GM23338 (cell line): ENCODE results near the gene OGT. TPM values are rescaled to one million over a fixed set of nuclear protein-coding genes. Genes with fewer than 3 reads are reported as not detected.

Source experiments
- CREB1 ChIP-seq: fragments of 250-450 bp; sonication (Bioruptor Pico); IDR thresholded peaks from 2 replicates; pipeline ENCODE4 v1.5.0; 2020; ENCODE audit warnings: low read depth, mild to moderate bottlenecking, moderate library complexity
- EZH2phosphoT487 ChIP-seq: fragments of 200-600 bp; sonication (generic); IDR thresholded peaks from one replicate; pipeline ENCODE4 v1.8.1; 2018; ENCODE audit warnings: antibody characterized with exemption; ENCODE audit not compliant: unreplicated experiment
- STAT1 ChIP-seq: IDR thresholded peaks from one replicate; pipeline ENCODE4 v1.6.1; 2016; ENCODE audit warnings: antibody characterized with exemption; ENCODE audit not compliant: unreplicated experiment
- ZNF114 ChIP-seq: fragments of 250-450 bp; sonication (Bioruptor Pico); IDR thresholded peaks from 2 replicates; pipeline ENCODE4 v1.5.0; 2020; ENCODE audit warnings: mild to moderate bottlenecking, moderate library complexity
- polyA plus RNA-seq: library from polyadenylated mRNA; unstranded; fragments of >200 nt; fragmentation: Nextera tagmentation; extraction: Ambion mirVana; gene quantifications from 2 replicates; pipeline ENCODE4 v1.2.1, GENCODE V29; 2016
- total RNA-seq: library from RNA; depleted of rRNA; stranded (reverse); fragments of >200 nt; shearing (Covaris generic); gene quantifications from 2 replicates; pipeline ENCODE4 v1.2.3, GENCODE V29; 2014
- TF ChIP-seq, protein P1 (sequence below): IDR thresholded peaks from one replicate; pipeline ENCODE4 v1.6.1; 2018; ENCODE audit warnings: antibody characterized with exemption; ENCODE audit not compliant: unreplicated experiment
- TF ChIP-seq, protein P2 (sequence below): fragments of 250-450 bp; sonication (Bioruptor Pico); IDR thresholded peaks from 2 replicates; pipeline ENCODE4 v1.5.0; 2020; ENCODE audit warnings: mild to moderate bottlenecking, moderate library complexity

Gene OGT
- total and polyA plus RNA-seq, 2 experiments from 2014 or later: 43.3 to 163 TPM

DNA sequence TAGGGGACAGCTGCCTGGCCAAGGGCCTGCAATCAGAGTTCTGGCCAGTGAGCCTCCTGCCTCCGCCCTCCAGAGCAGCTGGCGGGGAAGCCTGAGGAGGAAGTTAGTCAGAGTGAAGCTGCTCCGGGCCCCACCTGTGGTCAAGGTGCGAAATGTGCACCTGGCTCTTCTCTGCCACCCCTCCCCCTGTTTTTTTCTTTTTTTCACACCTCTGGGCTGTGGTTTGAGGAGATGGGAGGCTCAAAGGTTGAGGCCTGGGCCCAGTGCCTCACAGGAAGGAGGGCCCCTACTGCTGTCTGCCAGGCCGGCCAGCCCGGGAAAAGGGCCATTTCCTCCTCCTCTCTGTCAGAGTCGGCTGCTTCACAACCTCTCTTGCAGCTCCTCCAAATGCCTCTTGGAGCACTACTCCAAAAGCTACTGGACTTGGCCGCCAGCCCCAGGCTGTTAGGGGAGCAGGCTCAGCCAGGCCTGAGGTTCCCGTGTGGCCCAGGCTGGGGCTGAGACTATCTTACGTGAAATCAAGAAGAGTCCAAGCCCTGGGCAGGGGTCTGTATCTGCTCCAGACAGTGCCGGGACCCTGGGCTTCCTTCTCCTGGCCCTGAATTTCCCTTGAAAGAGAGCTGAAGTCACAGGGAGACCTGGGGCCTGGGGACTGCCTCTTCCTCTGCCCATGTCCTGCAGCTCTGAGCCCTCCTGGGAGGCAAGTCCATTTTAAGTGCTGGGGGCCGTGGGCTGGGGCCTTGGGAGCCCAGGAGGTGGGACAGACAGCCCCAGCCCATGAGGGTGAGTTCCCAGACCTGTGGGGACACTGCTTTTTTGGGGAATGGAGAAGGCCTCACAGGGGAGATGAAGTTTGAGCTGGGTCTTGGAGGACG, 89.9 kb downstream of the OGT start (continued):
- TF ChIP-seq, protein P1, sequence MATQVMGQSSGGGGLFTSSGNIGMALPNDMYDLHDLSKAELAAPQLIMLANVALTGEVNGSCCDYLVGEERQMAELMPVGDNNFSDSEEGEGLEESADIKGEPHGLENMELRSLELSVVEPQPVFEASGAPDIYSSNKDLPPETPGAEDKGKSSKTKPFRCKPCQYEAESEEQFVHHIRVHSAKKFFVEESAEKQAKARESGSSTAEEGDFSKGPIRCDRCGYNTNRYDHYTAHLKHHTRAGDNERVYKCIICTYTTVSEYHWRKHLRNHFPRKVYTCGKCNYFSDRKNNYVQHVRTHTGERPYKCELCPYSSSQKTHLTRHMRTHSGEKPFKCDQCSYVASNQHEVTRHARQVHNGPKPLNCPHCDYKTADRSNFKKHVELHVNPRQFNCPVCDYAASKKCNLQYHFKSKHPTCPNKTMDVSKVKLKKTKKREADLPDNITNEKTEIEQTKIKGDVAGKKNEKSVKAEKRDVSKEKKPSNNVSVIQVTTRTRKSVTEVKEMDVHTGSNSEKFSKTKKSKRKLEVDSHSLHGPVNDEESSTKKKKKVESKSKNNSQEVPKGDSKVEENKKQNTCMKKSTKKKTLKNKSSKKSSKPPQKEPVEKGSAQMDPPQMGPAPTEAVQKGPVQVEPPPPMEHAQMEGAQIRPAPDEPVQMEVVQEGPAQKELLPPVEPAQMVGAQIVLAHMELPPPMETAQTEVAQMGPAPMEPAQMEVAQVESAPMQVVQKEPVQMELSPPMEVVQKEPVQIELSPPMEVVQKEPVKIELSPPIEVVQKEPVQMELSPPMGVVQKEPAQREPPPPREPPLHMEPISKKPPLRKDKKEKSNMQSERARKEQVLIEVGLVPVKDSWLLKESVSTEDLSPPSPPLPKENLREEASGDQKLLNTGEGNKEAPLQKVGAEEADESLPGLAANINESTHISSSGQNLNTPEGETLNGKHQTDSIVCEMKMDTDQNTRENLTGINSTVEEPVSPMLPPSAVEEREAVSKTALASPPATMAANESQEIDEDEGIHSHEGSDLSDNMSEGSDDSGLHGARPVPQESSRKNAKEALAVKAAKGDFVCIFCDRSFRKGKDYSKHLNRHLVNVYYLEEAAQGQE: no peak
- TF ChIP-seq, protein P2, sequence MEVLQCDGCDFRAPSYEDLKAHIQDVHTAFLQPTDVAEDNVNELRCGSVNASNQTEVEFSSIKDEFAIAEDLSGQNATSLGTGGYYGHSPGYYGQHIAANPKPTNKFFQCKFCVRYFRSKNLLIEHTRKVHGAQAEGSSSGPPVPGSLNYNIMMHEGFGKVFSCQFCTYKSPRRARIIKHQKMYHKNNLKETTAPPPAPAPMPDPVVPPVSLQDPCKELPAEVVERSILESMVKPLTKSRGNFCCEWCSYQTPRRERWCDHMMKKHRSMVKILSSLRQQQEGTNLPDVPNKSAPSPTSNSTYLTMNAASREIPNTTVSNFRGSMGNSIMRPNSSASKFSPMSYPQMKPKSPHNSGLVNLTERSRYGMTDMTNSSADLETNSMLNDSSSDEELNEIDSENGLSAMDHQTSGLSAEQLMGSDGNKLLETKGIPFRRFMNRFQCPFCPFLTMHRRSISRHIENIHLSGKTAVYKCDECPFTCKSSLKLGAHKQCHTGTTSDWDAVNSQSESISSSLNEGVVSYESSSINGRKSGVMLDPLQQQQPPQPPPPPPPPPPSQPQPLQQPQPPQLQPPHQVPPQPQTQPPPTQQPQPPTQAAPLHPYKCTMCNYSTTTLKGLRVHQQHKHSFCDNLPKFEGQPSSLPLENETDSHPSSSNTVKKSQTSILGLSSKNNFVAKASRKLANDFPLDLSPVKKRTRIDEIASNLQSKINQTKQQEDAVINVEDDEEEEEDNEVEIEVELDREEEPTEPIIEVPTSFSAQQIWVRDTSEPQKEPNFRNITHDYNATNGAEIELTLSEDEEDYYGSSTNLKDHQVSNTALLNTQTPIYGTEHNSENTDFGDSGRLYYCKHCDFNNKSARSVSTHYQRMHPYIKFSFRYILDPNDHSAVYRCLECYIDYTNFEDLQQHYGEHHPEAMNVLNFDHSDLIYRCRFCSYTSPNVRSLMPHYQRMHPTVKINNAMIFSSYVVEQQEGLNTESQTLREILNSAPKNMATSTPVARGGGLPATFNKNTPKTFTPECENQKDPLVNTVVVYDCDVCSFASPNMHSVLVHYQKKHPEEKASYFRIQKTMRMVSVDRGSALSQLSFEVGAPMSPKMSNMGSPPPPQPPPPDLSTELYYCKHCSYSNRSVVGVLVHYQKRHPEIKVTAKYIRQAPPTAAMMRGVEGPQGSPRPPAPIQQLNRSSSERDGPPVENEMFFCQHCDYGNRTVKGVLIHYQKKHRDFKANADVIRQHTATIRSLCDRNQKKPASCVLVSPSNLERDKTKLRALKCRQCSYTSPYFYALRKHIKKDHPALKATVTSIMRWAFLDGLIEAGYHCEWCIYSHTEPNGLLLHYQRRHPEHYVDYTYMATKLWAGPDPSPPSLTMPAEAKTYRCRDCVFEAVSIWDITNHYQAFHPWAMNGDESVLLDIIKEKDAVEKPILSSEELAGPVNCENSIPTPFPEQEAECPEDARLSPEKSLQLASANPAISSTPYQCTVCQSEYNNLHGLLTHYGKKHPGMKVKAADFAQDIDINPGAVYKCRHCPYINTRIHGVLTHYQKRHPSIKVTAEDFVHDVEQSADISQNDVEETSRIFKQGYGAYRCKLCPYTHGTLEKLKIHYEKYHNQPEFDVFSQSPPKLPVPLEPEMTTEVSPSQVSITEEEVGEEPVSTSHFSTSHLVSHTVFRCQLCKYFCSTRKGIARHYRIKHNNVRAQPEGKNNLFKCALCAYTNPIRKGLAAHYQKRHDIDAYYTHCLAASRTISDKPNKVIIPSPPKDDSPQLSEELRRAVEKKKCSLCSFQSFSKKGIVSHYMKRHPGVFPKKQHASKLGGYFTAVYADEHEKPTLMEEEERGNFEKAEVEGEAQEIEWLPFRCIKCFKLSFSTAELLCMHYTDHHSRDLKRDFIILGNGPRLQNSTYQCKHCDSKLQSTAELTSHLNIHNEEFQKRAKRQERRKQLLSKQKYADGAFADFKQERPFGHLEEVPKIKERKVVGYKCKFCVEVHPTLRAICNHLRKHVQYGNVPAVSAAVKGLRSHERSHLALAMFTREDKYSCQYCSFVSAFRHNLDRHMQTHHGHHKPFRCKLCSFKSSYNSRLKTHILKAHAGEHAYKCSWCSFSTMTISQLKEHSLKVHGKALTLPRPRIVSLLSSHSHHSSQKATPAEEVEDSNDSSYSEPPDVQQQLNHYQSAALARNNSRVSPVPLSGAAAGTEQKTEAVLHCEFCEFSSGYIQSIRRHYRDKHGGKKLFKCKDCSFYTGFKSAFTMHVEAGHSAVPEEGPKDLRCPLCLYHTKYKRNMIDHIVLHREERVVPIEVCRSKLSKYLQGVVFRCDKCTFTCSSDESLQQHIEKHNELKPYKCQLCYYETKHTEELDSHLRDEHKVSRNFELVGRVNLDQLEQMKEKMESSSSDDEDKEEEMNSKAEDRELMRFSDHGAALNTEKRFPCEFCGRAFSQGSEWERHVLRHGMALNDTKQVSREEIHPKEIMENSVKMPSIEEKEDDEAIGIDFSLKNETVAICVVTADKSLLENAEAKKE (CRISPR knock-in tag): no peak
- TF ChIP-seq STAT1 (no peak), ZNF114 (no peak), EZH2phosphoT487 (no peak), CREB1 (no peak)
